Spleen (tissue), 7 donors: Measurements from ENCODE around the gene TBXA2R.

Source experiments
- POLR2A ChIP-seq, 3 donors: fragments of 450-650 bp; IDR thresholded peaks; one replicate each; pipeline ENCODE4 v1.5.1; 2017; ENCODE audit warnings: antibody characterized with exemption in 3 of 3, mild to moderate bottlenecking in 1 of 3
- TF ChIP-seq, protein P1 (sequence below), 11 experiments: fragments of 200-600 bp in 7 of 11; fragments of 450-650 bp in 4 of 11; sonication (generic) in 4 of 11; IDR thresholded peaks in 8 of 11; conservative IDR thresholded peaks in 3 of 11; 1 replicate in 7 of 11; 2 replicates in 4 of 11; pipeline versions ENCODE4 v1.4.0 to v1.8.0; 2016 to 2021; ENCODE audit warnings: antibody characterized with exemption in 11 of 11, inconsistent platforms in 4 of 11, mild to moderate bottlenecking in 1 of 11
- donor health status: DM: no; HTN: no; CAD: no; lungs with moderate emphysema.
- donor health status: DM: no; HTN: no; CAD: no.
- donor health status: DM: no; HTN: no; CAD: no.

DNA sequence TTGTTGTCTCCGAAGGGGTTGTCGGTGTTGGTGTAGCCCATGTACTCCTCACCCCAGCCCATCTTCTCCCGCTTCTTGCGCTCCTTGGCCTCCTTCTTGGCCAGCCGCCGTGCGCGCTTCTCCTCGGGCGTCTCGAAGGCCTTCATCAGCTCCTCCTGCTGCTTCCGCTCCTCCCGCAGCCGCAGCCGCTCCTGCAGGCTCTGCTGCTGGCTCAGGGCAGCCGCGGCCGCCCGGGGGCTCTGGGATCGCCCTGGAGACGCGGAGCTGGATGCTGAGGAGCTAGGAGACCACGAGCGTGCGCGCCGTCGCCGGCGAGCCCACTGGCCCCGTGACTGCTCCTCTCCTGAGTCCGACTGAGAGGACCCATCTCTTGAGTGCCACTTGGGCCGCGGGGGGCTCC lies 17.0 kb upstream of the TBXA2R start:
- TF ChIP-seq, protein P1, sequence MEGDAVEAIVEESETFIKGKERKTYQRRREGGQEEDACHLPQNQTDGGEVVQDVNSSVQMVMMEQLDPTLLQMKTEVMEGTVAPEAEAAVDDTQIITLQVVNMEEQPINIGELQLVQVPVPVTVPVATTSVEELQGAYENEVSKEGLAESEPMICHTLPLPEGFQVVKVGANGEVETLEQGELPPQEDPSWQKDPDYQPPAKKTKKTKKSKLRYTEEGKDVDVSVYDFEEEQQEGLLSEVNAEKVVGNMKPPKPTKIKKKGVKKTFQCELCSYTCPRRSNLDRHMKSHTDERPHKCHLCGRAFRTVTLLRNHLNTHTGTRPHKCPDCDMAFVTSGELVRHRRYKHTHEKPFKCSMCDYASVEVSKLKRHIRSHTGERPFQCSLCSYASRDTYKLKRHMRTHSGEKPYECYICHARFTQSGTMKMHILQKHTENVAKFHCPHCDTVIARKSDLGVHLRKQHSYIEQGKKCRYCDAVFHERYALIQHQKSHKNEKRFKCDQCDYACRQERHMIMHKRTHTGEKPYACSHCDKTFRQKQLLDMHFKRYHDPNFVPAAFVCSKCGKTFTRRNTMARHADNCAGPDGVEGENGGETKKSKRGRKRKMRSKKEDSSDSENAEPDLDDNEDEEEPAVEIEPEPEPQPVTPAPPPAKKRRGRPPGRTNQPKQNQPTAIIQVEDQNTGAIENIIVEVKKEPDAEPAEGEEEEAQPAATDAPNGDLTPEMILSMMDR (IDR thresholded peaks at IDR 0.05 in 8 of 11, conservative IDR thresholded peaks at IDR 0.05 in 3 of 11): no peak
- no peak for TF ChIP-seq POLR2A (IDR thresholded peaks at IDR 0.05)
